ENCODE measurements around the gene POLR2C.
A peak's percentile ranks its signal among the peaks of the same experiment; 100 is the strongest.
"Not testable (repeated sequence)": the region's sequence is repeated elsewhere in the genome, so short reads cannot be mapped to it uniquely, and the experiment has no call there.

The POLR2C gene

DNA sequence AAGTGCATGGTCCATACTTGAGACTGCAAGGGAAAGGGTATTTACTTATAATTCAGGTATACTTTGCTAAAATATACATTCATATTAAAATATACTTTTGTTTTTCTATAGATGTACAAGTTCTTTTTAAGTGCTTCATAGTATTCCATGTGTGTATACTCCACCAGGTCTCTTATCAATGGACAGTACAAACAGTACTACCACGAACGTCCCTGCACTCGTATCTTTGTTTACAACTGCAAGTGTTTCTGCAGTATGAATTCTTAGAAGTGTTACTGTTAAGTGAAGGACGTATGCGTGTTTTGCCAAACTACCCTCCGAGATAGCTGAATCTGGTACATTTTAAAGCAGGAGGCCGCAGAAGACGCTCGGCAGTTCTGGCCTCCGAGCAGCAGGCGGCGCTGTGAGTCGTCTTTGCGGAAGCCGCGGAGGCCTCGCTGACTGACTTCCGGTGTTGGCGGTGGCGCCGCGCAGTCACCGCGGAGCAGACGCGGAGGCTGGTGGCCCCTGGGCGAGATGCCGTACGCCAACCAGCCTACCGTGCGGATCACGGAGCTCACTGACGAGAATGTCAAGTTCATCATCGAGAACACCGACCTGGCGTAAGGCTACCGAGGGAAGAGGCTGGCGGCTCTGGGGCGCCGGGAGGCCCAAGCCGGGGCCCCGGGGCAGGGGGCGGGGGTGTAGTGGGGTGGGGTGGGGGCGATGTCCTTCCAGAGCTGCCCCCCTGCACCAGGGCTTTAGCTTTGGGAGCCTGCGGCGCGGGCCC is at the start of gene POLR2C:
Gene POLR2C, plus strand, starts transcription at position 471 of the 769 bp plus-strand sequence. Its CDS starts 46 bp downstream, at position 517.
- H3K4me3 ChIP-seq (ENCODE audit: low read depth, low read length), result peak within 1 kb of the TSS; percentile 89

DNA sequence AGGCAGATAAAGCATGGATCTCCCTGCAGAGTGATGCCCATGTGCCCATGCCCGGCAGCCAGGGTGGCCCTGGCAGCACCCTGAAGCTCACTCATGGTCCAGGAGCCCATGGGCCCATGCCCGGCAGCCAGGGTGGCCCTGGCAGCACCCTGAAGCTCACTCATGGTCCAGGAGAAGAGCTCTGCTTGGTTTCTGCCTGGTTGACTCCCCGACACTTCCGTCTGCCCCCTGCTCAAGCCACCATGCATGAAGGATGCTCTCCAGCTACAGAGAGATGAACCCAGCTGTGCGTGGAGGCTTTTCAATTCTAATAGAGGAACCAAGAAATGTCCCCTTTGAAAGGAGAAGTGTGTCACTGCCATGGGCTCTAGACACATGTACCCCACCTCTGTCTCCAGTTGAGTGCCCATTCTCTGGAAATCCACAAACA is 49.2 kb upstream of the POLR2C start:
- H3K4me3 ChIP-seq (ENCODE audit: low read depth, low read length), result no peak overlapping the region

DNA sequence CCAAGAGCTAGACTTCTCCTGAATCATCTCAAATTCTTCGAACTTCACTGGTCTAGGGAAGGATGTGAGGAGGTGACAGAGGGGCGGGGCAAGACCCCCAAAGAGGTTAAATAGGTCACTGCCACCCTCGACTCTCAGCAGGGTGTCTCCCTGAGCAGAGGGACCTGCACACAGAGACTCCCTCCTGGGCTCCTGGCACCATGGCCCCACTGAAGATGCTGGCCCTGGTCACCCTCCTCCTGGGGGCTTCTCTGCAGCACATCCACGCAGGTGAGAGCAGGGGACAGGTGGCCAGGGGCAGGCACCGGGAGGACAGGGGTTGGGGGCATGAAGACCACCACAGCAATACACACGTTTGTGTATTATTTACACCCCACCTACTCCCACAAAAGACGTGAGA is 48.7 kb upstream of the POLR2C start:
- H3K4me3 ChIP-seq (ENCODE audit: low read depth, low read length), result no peak overlapping the region

DNA sequence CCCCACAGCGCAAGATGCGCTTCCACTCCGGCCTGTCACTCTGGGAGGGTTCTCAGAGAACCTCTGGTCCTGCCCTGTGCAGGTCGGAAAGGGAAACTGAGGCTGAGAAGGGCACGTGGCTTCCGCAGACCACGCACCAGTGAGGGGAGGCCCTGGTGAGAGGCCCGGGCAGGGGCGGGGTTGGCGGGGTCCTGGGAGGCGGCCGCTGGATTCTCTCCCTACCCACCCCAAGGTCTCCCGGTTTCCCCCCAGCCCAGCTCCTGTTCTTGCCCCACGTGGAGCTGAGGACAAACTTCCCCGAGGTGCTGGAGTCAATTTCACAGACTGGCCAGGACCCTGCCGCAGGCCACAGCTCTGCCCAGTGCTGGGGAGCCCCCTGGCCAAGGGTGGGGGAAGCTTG is 46.4 kb upstream of the POLR2C start:
- H3K4me3 ChIP-seq (ENCODE audit: low read depth, low read length), result no peak overlapping the region

DNA sequence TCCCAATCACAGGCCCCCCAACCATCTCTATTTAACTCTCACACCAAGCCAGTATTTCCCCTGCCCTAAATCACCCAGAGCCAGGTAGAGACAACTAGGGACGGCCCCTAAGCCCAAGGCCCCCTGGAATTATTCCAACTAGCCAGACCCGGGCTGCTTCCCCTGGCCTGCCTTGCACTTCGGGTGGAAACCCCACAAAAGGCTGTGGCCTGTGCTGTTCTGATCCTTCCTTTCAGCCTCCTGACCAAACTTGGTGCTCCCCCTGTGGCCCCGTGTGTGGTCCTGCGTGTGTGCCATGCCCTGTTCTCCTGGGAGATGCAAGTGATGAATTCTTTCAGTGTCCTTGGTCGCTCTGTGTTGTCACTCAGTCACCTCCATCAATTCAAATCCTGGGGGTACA is 43.0 kb upstream of the POLR2C start:
- no peak overlapping the region for H3K4me3 ChIP-seq (ENCODE audit: low read depth, low read length)

DNA sequence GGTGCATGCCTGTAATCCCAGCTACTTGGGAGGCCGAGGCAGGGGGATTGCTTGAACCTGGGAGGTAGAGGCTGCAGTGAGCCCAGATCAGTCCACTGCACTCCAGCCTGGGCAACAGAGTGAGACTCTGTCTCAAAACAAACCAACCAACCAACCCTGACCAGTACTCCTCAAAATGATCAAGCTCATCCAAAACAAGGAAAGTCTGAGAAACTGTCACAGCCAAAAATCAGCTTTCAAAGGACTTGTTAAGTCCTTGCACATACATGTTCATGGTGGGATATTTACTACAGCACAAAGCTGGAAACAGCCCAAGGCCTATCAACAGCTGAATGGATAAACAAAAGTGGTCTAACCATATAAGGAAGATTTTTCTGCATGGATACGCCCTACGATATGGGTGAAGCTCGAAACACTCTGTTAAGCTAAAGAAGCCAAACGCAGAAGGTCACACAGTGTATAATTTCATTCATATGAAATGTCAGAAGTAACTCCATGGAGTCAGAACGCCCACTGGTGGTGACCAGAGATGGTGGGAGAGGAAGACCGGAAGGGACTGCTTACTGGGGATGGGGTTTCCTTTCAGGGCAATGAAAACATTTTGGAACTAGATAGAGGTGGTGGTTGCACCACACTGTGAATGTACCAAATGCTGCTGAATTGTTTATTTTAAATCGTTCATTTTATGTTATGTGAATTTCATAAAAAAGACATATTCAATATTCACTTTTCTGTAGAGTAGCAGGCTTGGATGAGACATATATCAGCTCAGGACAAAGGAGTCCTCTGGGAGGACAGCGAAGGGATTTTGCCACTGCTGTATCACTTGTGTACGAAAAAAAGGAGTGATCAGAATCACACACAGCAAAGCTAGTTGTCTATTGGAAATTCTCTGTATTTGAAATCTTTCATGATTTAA is 40.2 kb upstream of the POLR2C start:
- no peak overlapping the region for H3K4me3 ChIP-seq (ENCODE audit: low read depth, low read length)

DNA sequence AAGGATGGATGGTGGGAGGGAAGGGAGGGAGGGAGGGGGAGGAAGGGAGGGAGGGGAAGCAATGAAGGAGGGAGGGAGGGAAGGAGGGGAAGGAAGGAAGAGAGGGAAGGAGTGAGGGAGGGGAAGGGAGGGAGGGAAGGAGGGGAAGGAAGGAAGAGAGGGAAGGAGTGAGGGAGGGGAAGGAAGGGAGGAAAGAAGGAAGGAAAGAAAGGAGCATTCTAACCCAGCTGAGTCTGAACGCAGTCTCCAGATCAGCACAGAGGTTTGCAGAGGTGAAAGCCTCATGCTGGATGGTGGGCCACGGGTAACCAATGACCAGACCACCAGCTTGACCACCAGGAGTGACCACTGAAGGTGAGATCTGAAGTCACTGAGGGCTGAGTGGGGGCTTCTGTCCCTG is 39.3 kb upstream of the POLR2C start:
- no peak overlapping the region for H3K4me3 ChIP-seq (ENCODE audit: low read depth, low read length)

DNA sequence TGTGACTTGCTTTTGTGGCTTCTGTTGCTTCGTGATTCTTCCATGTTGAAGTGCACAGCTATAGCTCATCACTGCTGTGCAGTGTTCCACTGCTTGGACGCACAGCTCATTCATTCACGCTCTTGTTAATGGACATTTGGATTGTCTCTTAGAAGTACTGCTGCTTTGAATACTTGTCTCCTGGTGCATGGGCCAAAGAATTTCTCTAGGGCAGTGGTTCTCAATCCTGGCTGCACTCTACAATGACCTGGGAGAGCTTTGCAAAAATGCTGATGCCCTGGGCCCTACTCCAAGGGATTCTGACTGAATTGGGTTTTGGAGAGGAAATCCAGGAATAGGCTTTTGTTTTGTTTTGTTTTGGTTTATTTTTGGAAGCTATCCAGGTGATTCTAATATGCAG is 37.9 kb upstream of the POLR2C start:
- H3K4me3 ChIP-seq (ENCODE audit: low read depth, low read length), result no peak overlapping the region

DNA sequence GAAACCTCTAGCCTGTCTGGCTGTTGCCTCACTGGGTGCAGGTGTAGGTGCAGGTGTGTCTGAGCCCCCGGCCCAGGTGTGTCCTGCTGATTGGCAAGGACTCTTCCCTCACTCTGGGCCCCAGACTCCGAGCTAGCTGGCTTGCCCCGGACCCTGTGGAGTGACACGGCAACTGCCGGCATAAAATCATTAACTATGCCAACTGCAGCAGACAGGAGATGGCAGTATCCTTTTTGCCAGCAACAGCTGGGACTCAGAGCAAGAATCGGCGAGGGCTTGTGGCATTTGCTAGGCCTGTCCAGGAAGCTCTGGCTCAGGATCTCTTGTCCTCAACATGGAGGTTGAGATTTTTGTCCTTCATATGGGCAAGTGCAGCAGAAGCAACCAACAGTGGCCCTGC is 36.1 kb upstream of the POLR2C start:
- H3K4me3 ChIP-seq (ENCODE audit: low read depth, low read length), result no peak overlapping the region

DNA sequence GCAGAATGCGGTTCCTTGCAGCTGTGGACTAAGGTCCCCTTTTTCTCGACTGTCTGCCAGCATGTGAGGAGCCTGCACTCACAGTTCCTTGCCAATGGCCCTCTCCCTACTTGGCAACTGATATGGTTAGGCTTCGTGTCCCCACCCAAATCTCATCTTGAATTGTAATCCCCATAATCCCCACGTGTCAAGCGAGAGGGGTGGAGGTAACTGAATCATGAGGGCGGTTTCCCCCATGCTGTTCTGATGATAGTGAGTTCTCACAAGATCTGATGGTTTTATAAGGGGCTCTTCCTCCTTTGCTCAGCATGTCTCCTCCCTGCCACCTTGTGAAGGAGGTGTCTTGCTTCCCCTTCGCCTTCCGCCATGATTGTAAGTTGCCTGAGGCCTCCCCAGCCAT is 35.2 kb upstream of the POLR2C start:
- no peak overlapping the region for H3K4me3 ChIP-seq (ENCODE audit: low read depth, low read length)

DNA sequence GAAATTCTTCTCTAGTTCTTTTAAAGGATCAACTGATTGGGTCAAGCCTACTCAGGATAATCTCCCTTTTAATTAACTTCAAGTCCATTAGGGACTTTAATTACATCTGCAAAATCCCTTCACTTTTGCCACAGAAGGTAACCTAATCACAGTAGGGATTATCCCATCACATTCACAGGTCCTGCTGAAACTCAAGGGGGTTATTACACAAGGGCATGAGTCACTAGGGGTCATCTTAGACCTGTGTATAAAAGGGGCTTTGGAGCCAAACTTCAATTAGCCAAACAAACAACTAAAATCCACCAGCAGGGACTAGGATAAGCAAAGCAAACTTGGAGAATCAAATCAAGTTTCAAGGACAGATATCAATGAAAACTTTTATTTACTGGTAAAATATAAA is 34.7 kb upstream of the POLR2C start:
- H3K4me3 ChIP-seq (ENCODE audit: low read depth, low read length), result no peak overlapping the region

DNA sequence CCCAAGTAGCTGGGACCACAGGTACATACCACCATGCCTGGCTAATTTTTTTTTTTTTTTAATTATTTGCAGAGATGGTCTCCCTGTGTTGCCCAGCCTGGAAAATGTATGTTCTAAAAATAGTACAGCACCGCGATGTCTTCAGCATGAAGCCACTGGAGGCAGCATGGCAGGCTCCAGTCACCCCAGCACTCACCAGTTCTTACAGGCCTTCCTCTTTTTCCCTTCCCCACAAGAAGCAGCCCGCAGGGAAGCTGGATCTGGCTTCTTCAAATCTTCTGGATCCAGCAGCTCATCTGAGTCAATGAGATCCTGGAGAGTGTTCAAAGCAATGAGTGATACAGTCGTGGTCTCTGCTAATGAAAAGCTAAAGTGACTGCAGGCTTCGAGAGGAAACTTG is 31.5 kb upstream of the POLR2C start:
- no peak overlapping the region for H3K4me3 ChIP-seq (ENCODE audit: low read depth, low read length)

DNA sequence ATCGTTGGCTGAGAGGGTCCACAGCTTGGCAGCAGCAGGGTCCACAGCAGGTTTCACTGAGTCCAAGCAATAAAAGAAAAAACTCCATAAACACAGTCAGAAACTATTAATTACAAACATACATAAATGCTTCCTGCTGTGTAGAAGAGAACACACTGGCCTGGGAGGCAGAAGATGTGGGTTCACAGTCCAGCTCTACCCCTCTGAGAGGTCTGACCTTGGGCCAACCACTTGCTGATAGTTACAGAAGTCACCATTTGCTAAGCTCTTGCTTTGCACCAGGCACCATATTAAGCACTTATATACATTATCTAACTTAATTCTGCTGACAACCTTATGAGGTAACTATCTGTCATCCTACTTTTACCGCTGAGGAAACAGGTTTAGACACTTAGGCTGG is 30.0 kb upstream of the POLR2C start:
- H3K4me3 ChIP-seq (ENCODE audit: low read depth, low read length), result no peak overlapping the region

DNA sequence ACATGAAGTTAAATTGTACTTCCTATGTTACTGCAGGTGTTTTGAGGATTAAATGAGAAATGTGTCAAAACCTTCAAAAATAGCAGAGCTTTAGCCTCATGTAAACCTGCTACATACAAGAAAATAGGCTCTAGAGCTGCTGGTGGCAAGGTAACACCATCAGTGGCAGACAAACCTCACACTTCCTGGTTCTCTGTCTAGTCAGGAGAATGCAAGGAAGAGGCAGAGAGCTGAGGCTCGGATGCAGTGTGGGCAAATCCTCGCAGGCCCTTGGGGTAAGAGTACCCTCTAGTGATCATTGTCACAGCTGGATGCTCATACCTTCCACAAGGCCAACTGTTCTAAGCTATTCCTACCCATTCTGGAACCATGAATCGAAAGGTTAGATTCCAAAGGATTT is 29.5 kb upstream of the POLR2C start:
- no peak overlapping the region for H3K4me3 ChIP-seq (ENCODE audit: low read depth, low read length)

DNA sequence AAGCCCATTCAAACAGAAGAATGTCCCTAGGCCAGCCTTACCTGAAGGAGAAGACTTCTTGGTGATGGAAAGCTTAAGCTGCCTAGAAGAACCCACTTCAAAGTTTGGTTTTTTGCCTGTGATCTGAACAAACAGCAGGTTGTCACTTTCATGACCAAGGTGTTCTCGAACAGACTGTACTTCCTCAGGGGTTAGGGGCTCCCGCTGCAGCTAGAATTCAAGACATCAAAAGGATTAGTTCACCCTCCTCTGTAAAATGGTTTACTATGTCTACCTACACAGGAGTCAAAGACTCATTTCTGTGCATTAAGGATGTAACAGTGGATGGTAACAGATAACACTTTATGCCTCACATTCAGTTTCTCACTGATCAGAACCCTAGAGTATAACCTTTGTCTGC is 28.5 kb upstream of the POLR2C start:
- H3K4me3 ChIP-seq (ENCODE audit: low read depth, low read length), result no peak overlapping the region

DNA sequence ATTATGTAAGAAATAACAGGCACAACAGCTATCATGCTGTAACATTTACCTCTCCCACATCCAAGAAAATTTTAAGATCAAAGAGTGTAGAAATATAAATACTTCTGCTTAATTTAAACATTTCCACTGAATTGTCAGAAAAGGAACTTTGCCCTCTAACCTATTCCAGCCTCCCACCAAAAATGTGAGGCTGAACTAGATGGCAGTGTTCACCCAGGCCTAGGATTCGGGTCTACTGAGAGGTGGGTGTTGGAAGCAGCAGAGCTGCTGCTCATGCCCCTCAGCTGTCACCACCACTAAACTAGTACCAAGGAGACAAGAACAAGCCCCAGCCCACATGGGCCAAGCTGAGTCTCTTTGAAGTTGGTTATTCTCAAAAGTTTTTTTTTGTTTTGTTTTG is 26.6 kb upstream of the POLR2C start:
- H3K4me3 ChIP-seq (ENCODE audit: low read depth, low read length), result no peak overlapping the region

DNA sequence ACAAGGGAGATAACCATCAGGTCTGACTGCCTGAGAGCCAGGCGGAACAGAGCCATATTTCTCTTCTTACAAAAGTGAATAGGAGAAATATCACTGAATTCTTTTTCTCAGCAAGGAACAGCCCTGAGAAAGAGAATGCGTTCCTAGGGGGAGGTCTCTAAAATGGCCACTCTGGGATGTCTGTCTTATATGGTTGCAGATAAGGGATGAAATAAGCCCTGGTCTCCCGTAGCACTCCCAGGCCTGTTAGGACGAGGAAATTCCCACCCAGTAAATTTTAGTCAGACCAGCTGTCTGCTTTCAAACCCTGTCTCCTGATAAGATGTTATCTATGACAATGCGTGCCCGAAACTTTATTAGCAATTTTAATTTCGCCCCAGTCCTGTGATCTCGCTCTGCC is 22.5 kb upstream of the POLR2C start:
- not testable (repeated sequence) for H3K4me3 ChIP-seq (ENCODE audit: low read depth, low read length)

DNA sequence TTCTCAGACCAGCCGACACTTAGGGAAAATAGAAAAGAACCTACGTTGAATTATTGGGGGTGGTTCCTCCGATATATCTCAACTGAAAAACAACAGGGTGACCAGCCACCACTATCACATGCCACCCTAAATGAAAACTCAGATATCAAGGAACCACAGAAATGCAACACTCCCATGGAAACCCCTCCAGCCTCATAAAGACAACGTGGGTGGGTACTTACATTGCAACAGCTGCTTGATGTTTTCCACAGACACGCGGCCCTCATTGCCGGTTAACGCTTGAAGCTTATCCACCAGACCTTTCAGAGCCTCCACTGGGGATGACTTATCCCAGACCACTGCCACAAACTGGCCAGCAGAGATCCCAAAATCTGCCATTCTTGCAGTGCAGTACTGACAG is 21.9 kb upstream of the POLR2C start:
- not testable (repeated sequence) for H3K4me3 ChIP-seq (ENCODE audit: low read depth, low read length)

DNA sequence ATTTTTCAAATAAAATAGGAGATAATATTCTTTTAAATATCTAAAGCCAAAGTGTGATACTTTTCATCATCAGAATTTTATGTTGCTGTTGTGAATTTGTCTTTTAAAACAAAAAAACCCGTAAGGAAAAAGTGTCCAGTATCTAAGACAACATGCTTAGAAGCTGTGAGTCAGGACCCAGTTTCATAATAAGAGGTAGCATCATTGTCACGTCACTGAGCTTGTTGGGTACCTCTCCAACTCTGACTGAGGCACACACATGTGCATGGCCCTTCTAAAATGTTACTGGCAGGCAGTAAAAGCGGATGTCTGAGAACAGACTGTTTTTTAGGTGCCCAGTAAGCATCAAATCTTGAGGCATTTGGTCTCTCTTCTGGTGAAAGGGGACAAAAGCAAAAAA is 17.8 kb upstream of the POLR2C start:
- H3K4me3 ChIP-seq (ENCODE audit: low read depth, low read length), result no peak overlapping the region

DNA sequence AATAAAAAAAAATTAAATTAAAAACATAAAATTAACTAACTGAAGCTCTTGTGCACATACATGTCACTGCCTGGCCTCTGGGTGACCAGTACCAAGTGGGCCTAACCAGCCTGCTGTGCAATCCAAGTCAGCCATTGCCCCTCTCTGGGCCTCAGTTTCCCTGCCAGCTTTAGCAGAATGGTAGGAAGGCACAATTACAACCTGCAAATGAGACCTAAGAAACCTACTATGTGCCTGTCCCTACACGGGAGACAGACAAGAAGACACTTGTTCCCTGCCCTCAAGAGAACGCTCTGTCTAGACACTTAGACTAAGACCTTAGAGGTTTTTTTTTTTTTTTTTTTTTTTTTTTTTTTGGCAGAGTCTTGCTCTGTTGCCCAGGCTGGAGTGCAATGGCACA is 17.0 kb upstream of the POLR2C start:
- H3K4me3 ChIP-seq (ENCODE audit: low read depth, low read length), result no peak overlapping the region

DNA sequence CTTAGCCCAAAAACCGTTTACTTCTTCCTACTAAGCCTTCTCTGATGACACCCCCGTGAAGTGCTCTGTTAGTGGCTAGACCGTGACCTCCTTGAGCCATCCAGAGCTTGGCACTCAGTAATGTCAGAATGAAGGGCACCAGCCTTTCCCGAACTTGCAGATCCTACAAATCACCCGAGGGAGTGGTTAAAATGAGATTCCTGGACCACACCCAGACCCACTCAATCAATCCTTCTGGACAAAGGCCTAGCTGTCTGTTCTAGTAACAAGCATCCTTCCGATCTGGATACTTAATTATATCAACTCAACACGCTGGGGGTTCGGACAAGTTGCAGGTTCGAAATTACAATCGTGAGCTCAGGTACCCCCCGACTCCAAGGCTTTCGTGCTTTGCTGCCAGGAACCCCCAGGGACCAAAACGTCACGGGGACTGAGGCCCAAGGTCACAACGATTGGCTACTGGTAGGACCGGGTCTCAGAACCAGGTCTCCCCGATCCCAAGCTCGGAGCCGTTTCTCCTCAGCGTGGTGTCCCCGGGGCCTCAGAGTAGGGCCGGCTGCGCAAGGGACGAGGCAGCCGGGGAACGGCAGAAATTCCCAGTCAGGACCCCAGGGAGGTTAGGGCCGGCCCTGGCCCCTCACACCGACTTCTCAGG is 15.8 kb upstream of the POLR2C start:
- H3K4me3 ChIP-seq (ENCODE audit: low read depth, low read length), result peak overlapping the region; percentile 92
